GM20000 (cell line): ENCODE measurements around the gene IRAK1.
A peak's percentile ranks its signal among the peaks of the same experiment; 100 is the strongest.

ENCODE experiments used
- DNase-seq: peaks from one replicate; pipeline ENCODE4 v3.0.0; 2012; ENCODE audit warnings: low spot score
- CTCF ChIP-seq: IDR thresholded peaks from 2 replicates; pipeline ENCODE4 v1.5.1; 2012; ENCODE audit warnings: mild to moderate bottlenecking, control low read depth; ENCODE audit errors: extremely low read depth, missing control alignments

Gene IRAK1

GRCh38 chrX:154019633-154020528 lies at the start of gene IRAK1:
TSS of gene IRAK1 (minus strand) at chrX:154019902. CDS start at chrX:154019812, 90 bp downstream.
- TF ChIP-seq CTCF = no peak
- peak; percentile 90 for DNase-seq

GRCh38 chrX:154068560-154068959 lies 48.9 kb upstream of the IRAK1 start:
- TF ChIP-seq CTCF = no peak
- DNase-seq = no peak

- no peak for DNase-seq
- TF ChIP-seq CTCF = no peak
These were observed 45.1 kb upstream of the IRAK1 start for GRCh38 chrX:154064637-154065435.

GRCh38 chrX:154063234-154063633 lies 43.5 kb upstream of the IRAK1 start:
- no peak for DNase-seq
- TF ChIP-seq CTCF = no peak

- no peak for DNase-seq
- TF ChIP-seq CTCF = no peak
These were observed 42.1 kb upstream of the IRAK1 start for GRCh38 chrX:154061801-154062200.

- TF ChIP-seq CTCF = no peak
- DNase-seq = no peak
These were observed 40.1 kb upstream of the IRAK1 start for GRCh38 chrX:154059729-154060245.

GRCh38 chrX:154059231-154059630 lies 39.5 kb upstream of the IRAK1 start:
- no peak for DNase-seq
- TF ChIP-seq CTCF = no peak
